ENCODE data around the gene AP1G1. TPM values are rescaled to one million over a fixed set of nuclear protein-coding genes. Genes with fewer than 3 reads are reported as not detected.
"Not testable (repeated sequence)": the region's sequence is repeated elsewhere in the genome, so short reads cannot be mapped to it uniquely, and the experiment has no call there.

AP1G1 gene
- total and polyA plus RNA-seq, 5 experiments from 2014 or later: 6.2 to 110 (median 9.5) TPM

- H3K9me3 Mint-ChIP-seq: no peaks in the 10 kb centered on the region
- peak; percentile 95 to 97 for ATAC-seq
- peak within 1 kb of the TSS; percentile 92 to 99 (median 98) for H3K27ac Mint-ChIP-seq
- POLR2A ChIA-PET: interaction anchor here (0.7 to 3.9 kb wide), 10 partner anchors 26 to 53 kb away, joined by 3 to 35 read pairs (median 6); partner anchors contain the start of genes AP1G1, IST1 and ZNF821
- peak within 1 kb of the TSS; percentile 90 to 96 (median 92) for H3K4me3 Mint-ChIP-seq
- H3K27me3 Mint-ChIP-seq: no peaks in the 10 kb centered on the region
- peak; percentile 88 to 97 (median 95) for DNase-seq
- peaks cover 0 to 33% (median 12%) of the 10 kb centered on the region in 3 donors for H3K36me3 Mint-ChIP-seq
- H3K4me1 Mint-ChIP-seq: peaks cover 15 to 47% (median 41%) of the 10 kb centered on the region in 4 donors
These were observed 37.2 kb upstream of the AP1G1 start, which contains the start of gene ATXN1L for GRCh38 chr16:71845639-71846430. Gene ATXN1L (plus strand): TSS chr16:71845976. CDS start chr16:71849741, 3,765 bp downstream.

DNA sequence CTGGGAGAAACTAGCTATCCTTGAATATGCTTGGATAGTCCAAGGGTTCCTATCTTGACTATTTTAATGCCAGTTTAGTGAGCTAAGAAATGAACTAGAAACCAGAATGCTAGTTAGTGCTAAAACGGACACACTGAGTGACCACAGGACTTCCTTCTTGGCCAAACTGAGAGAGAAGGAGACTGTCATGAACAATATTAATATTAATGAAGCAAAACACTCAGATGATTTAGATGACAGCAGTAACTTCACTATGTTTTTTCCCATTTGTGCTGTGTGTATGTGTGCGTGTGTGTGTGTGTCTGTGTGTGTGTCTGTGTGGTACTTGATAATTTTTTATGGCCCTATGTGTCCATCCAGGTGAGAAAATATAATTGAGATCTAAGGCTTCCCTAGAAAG, 34.9 kb upstream of the AP1G1 start:
- peaks cover 7 to 43% (median 29%) of the 10 kb centered on the region in 4 donors for H3K4me1 Mint-ChIP-seq
- no peaks in the 10 kb centered on the region for H3K9me3 Mint-ChIP-seq
- ATAC-seq (no peak), DNase-seq (no peak)
- H3K27ac Mint-ChIP-seq: peak overlapping the region in 4 of 10 donors; percentile 21 to 46 (median 31)
- peaks cover 0 to 10% (median 0%) of the 10 kb centered on the region in 3 donors for H3K36me3 Mint-ChIP-seq
- peak overlapping the region in 3 of 10 donors; percentile 1 to 28 (median 25) for H3K4me3 Mint-ChIP-seq
- no peaks in the 10 kb centered on the region for H3K27me3 Mint-ChIP-seq
- POLR2A ChIA-PET: interaction anchor here (0.7 to 3.2 kb wide), 3 partner anchors 35 to 52 kb away, joined by 3 to 24 read pairs (median 3); partner anchors contain the start of genes AP1G1 and IST1

DNA sequence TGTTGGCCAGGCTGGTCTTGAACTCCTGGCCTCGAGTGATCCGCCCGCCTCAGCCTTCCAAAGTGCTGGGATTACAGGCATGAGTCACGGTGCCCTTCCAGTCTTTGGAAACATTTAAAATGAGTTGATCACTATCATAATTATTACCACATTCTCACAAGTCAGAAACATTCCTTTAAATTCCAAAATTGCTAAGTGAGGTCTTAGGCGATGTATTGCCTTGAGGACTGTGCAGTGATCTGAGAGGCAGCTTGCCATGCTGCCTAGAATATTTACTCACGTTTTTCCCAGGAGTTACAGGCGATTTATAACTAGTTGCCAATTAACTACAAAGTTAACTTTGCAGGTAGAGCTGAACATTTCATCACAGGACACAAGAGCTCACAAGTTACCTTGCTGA, 31.4 kb upstream of the AP1G1 start:
- no peak overlapping the region for H3K4me3 Mint-ChIP-seq
- H3K9me3 Mint-ChIP-seq: no peaks in the 10 kb centered on the region
- H3K36me3 Mint-ChIP-seq: no peaks in the 10 kb centered on the region
- no peaks in the 10 kb centered on the region for H3K27me3 Mint-ChIP-seq
- POLR2A ChIA-PET: no interaction called here
- peaks cover under 1 to 14% (median 1%) of the 10 kb centered on the region in 4 donors for H3K4me1 Mint-ChIP-seq
- ATAC-seq (no peak), DNase-seq (no peak)
- peak overlapping the region in 1 of 10 donors; percentile 43 for H3K27ac Mint-ChIP-seq

GRCh38 chr16:71837150-71837549, 28.5 kb upstream of the AP1G1 start:
- ATAC-seq: no peak
- H3K27ac Mint-ChIP-seq: no peak overlapping the region
- no peaks in the 10 kb centered on the region for H3K36me3 Mint-ChIP-seq
- no peaks in the 10 kb centered on the region for H3K9me3 Mint-ChIP-seq
- no peak overlapping the region for H3K4me3 Mint-ChIP-seq
- no peak for DNase-seq
- no peaks in the 10 kb centered on the region for H3K27me3 Mint-ChIP-seq
- peaks cover 0 to 3% (median 0%) of the 10 kb centered on the region in 4 donors for H3K4me1 Mint-ChIP-seq
- POLR2A ChIA-PET: no interaction called here

DNA sequence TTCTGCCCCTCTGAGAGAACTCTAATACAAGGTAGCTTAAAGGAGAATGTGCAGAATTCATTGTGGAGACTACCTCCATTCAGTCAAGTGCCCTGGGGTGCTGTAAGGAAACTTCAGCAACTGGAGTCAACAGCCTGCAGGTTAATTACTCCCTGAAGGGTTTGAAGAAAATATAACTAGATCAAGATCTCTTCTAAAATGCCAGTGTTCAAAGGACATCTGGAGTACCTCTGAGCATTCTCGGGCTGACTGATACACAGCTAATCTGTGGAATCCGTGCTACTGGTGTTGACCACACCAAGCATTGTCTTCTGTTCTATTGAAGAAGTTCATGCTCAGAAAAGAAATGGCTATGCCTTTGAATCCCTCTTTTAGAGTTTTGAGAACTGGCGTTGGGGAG, 25.7 kb upstream of the AP1G1 start:
- H3K4me1 Mint-ChIP-seq: no peaks in the 10 kb centered on the region
- ATAC-seq: no peak
- POLR2A ChIA-PET: no interaction called here
- no peak overlapping the region for H3K27ac Mint-ChIP-seq
- DNase-seq: no peak
- H3K9me3 Mint-ChIP-seq: no peaks in the 10 kb centered on the region
- H3K36me3 Mint-ChIP-seq: no peaks in the 10 kb centered on the region
- no peaks in the 10 kb centered on the region for H3K27me3 Mint-ChIP-seq
- H3K4me3 Mint-ChIP-seq: no peak overlapping the region

GRCh38 chr16:71832112-71832511, 23.5 kb upstream of the AP1G1 start:
- H3K27ac Mint-ChIP-seq, POLR2A ChIA-PET: not testable (repeated sequence)

GRCh38 chr16:71831698-71832097, 23.1 kb upstream of the AP1G1 start:
- H3K4me1 Mint-ChIP-seq, POLR2A ChIA-PET, H3K27ac Mint-ChIP-seq, ATAC-seq, H3K27me3 Mint-ChIP-seq, H3K9me3 Mint-ChIP-seq, DNase-seq, H3K4me3 Mint-ChIP-seq, H3K36me3 Mint-ChIP-seq: not testable (repeated sequence)

More at GRCh38 chr16:71832112-71832511, 23.5 kb upstream of the AP1G1 start:
- H3K4me1 Mint-ChIP-seq, ATAC-seq, DNase-seq, H3K36me3 Mint-ChIP-seq, H3K4me3 Mint-ChIP-seq, H3K27me3 Mint-ChIP-seq, H3K9me3 Mint-ChIP-seq: not testable (repeated sequence)

DNA sequence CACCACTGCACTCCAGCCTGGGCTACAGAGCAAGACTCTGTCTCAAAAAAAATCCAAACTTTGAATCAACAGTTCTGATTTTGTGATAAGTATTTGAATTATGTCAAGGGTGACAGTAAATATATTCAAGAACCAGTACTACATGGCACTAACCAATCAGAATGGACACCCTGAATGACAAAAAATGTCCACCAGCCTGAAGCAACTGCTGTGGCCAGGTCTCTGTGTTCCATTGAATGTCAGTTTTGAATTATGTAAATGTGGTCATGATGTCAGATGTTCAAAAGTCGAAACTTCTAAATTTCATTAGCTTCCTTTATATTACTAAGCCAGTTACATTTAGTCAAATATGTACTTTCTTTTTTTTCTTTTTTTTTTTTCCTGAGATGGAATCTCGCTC, 21.7 kb upstream of the AP1G1 start:
- H3K27ac Mint-ChIP-seq: no peak overlapping the region
- POLR2A ChIA-PET: no interaction called here
- H3K27me3 Mint-ChIP-seq: no peaks in the 10 kb centered on the region
- no peaks in the 10 kb centered on the region for H3K36me3 Mint-ChIP-seq
- DNase-seq (no peak), ATAC-seq (no peak)
- no peak overlapping the region for H3K4me3 Mint-ChIP-seq
- H3K9me3 Mint-ChIP-seq: no peaks in the 10 kb centered on the region
- peaks cover 0 to 3% (median 0%) of the 10 kb centered on the region in 4 donors for H3K4me1 Mint-ChIP-seq

DNA sequence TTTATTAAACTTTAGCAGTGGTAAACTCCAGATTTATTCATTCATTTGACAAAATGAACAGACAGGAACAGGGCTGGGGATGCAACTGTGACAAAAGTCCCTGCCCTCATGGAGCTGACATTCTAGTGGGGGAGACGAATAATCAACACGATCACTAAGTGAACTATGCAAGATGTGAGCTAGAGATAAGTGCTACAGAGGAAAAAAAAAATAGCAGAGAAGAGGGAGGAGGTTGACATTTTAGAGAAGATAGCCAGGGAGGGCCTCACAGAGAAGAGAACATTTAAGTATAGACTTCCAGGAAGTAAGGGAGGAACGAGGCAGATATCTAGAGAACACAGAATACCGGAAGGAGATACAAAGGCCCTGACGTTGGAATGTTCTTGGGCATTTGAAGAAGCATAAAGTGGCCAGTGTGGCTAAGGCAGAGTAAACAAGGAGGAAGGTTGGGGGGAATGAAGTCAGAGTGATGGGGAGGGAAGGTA, 17.9 kb upstream of the AP1G1 start:
- H3K27ac Mint-ChIP-seq: no peak overlapping the region
- H3K36me3 Mint-ChIP-seq: no peaks in the 10 kb centered on the region
- DNase-seq (no peak), ATAC-seq (no peak)
- no peaks in the 10 kb centered on the region for H3K9me3 Mint-ChIP-seq
- POLR2A ChIA-PET: no interaction called here
- H3K4me1 Mint-ChIP-seq: peaks cover 0 to 3% (median 0%) of the 10 kb centered on the region in 4 donors
- no peak overlapping the region for H3K4me3 Mint-ChIP-seq
- H3K27me3 Mint-ChIP-seq: no peaks in the 10 kb centered on the region

DNA sequence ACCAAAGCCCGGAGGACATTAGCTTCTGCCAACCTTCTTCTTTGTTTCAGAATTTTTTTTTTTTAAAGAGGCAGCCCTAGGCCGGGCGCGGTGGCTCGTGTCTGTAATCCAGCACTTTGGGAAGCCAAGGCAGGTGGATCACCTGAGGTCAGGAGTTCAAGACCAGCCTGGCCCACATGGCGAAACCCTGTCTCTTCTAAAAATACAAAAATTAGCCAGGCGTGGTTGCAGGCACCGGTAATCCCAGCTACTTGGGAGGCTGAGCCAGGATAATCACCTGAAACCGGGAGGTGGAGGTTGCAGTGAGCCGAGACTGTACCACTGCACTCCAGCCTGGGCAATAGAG, 8.5 kb upstream of the AP1G1 start:
- not testable (repeated sequence) for H3K4me1 Mint-ChIP-seq, H3K27ac Mint-ChIP-seq, H3K27me3 Mint-ChIP-seq, H3K36me3 Mint-ChIP-seq, ATAC-seq, DNase-seq, H3K4me3 Mint-ChIP-seq, H3K9me3 Mint-ChIP-seq
- POLR2A ChIA-PET: interaction anchor here (0.6 kb wide), 1 partner anchor 77 kb away, joined by 3 read pairs; no protein-coding TSS in a partner anchor

DNA sequence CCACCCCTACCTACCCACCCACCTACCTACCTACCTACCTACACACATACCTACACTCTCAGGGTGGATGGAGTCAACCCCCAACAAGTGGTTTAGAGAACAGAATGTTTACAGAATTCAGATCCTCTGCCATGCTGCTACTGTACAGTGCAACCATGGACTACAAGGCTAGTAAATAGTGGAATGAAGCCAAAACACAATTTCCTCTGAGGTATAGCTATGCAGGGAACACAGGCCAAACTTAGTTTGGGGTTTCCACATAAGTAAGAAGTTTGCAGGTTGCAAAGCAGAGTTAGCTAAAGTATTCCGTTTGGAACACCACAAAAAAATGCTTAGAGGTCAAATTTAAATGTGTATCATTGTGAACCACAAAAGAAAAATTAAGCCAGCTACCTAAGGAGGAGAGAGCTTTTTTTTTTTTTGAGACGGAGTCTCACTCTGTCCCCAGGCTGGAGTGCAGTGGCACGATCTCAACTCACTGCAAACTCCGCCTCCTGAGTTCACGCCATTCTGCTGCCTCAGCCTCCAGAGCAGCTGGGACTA, 2.7 kb upstream of the AP1G1 start:
- H3K4me1 Mint-ChIP-seq: peaks cover 7 to 34% (median 27%) of the 10 kb centered on the region in 4 donors
- no peaks in the 10 kb centered on the region for H3K27me3 Mint-ChIP-seq
- H3K36me3 Mint-ChIP-seq: no peaks in the 10 kb centered on the region
- no peaks in the 10 kb centered on the region for H3K9me3 Mint-ChIP-seq
- DNase-seq: peak in 3 of 10 donors; percentile 33 to 67 (median 52)
- peak; percentile 5 to 40 for ATAC-seq
- H3K4me3 Mint-ChIP-seq: peak overlapping the region in 3 of 10 donors; percentile 21 to 47 (median 41)
- POLR2A ChIA-PET: interaction anchor here (0.6 to 6.2 kb wide), 7 partner anchors 9 to 1392 kb away, joined by 3 to 76 read pairs (median 6); partner anchors contain the start of genes ATXN1L, IST1 and ZNF821
- peak overlapping the region; percentile 48 to 94 (median 80) for H3K27ac Mint-ChIP-seq

DNA sequence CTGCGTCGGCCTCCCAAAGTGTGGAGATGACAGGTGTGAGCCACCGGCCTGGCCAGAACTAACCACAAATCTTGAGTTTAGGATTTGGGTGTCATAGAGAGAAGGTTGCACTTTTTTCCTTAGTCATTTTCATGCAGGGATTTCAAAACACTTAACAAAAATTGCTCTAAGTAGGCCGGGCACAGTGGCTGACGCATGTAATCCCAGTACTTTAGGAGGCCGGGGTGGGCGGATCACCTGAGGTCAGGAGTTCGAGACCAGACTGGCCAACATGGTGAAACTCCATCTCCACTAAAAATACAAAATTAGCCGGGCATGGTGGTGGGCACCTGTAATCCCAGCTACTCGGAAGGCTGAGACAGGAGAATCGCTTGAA, 1.5 kb upstream of the AP1G1 start:
- POLR2A ChIA-PET: interaction anchor here (0.6 to 6.2 kb wide), 6 partner anchors 8 to 1467 kb away, joined by 3 to 76 read pairs (median 4); partner anchors contain the start of genes IST1 and ZNF821
- H3K27ac Mint-ChIP-seq: peak overlapping the region in 9 of 10 donors; percentile 99 to 100 (median 100)

More for the DNA sequence above, 1.5 kb upstream of the AP1G1 start:
- ATAC-seq, H3K36me3 Mint-ChIP-seq, H3K27me3 Mint-ChIP-seq, DNase-seq, H3K9me3 Mint-ChIP-seq: not testable (repeated sequence)
- peaks cover 7 to 39% (median 30%) of the 10 kb centered on the region in 4 donors for H3K4me1 Mint-ChIP-seq
- peak overlapping the region in 8 of 10 donors; percentile 10 to 100 (median 94) for H3K4me3 Mint-ChIP-seq

Measured in naive thymus-derived CD8-positive, alpha-beta T cell (primary cell).